ENCODE data around the gene QKI.
"Not testable (repeated sequence)": the region's sequence is repeated elsewhere in the genome, so short reads cannot be mapped to it uniquely, and the experiment has no call there.

Gene QKI

DNA sequence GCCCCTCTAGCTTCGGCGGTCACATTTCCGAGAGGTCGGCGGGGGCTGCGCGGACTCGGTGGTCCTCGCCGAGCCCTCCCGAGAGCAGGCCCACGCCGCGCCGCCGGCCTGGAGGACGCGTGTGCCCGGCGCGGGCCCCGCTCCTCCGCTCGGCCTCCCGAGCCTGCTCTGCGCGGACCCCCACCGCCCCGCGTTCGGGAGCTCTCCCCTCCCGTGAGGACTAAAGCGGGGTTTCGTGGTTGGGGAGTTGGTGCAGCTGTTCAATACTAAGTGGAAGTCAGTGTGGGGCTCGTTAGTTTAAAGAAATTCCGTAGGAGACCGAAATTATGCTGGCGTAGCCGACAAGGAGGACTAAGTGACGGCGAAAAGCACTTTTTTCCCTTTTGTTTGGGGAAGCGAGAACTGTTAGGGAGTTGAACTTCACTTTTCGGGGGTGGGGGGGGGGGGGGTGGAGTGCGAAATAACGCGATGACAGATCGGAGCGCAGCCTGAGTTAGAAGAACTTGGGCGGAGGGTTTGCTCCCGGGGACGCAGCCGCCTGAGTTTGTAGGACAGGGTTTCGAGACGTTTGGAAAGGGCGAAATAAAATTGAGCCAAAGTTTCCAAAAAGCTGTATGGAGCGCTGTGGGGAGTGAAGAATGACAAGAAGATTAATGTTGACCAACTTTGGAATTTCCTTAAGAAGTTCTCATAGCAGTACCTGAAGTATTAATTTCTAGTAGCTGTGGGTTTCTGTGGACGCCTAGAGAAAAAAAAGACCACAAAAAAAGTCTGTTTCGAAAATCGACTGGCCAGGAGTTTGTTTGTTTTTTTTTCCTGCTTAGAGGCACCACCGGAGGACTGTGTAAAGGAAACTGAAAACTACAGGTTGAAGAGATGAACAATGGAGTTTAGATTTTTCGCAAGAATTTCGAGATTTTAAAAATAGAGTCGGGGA is 1.4 kb downstream of the QKI start:
- DNase-seq, result peak; percentile 37 to 43

DNA sequence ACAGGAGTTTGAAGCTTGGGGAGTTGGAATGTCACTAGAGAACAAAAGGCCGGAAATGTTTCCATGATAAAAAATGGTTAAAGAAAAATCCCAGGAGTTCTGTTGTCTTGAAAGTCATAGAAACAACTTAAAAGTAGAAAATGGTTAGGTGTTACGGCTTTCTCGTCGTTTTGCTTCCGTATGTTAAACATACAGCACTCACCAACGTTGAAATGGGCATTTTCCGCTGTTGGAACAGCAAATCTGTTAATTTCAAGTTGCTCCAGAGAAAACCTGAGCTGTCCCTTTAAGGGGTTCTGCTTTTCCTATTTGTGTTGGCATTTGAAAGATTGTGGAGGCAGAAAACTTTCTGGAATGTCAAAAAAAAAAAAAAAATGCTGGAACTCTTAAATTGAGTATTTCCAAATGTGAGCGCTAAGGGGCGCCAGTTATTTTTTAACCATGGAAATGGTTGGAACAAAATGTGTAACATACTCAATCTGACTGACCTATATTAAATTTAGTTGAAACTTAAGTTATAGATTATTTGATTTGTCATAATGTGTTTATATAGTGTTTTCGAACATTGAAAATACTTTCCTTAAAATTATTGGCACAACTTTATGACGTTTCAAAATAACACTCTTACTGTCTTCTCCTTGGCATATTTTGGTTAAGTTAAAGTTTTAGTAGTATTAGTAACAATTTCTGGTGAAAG is 2.2 kb downstream of the QKI start:
- DNase-seq, result peak; percentile 65 to 81

DNA sequence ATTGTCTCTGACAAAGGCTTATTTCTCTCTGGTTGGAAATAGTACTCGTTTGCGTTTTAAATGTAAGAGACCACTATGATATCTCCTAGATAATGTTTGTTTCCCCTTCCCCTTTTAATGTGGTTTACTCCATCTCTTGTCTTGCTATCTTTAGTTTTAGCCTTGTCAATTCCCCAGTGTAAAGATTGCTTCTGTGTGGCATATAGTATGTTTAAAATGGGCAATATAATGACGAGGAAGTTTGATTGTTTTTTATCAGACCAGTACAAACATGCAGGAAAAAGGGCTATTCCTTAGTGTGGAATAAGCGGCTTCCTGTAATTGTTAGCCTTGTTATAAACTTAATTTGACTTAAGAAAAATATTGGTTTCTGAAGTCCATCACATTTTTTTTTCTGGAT is 3.1 kb downstream of the QKI start:
- DNase-seq, result no peak

DNA sequence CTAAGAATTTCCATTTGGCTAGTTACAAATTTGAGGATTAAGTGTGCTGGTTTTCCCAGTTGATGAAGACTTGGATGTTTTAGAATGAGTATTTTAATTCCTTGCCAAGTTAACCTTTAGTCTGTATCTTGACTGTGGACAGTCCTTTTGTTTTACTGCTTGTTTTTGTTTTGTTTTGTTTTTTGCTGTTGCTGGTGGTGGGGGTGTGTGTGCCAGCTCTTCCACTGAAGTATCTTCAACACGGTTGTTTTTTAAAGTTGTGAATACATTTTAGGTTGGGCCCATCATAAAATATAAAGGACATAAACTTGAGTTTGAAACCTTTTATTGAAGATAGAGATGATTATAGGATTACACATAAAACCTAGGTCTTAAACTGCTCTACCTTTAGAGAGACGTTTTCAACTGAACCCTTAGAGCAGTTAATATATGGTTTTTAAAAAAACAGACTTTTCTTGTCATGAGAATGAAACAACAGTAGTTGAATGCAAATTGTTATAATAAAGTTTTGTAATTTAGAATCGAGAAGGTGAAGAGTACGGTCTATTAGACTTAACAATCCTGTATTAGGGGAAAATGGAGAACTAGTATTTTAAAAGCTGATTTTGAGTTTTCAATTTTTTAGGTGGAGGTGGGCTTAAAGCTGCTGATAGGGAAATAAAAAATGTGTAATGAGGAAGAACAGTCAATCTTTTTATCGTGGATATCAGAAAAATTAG is 4.0 kb downstream of the QKI start:
- no peak for DNase-seq

DNA sequence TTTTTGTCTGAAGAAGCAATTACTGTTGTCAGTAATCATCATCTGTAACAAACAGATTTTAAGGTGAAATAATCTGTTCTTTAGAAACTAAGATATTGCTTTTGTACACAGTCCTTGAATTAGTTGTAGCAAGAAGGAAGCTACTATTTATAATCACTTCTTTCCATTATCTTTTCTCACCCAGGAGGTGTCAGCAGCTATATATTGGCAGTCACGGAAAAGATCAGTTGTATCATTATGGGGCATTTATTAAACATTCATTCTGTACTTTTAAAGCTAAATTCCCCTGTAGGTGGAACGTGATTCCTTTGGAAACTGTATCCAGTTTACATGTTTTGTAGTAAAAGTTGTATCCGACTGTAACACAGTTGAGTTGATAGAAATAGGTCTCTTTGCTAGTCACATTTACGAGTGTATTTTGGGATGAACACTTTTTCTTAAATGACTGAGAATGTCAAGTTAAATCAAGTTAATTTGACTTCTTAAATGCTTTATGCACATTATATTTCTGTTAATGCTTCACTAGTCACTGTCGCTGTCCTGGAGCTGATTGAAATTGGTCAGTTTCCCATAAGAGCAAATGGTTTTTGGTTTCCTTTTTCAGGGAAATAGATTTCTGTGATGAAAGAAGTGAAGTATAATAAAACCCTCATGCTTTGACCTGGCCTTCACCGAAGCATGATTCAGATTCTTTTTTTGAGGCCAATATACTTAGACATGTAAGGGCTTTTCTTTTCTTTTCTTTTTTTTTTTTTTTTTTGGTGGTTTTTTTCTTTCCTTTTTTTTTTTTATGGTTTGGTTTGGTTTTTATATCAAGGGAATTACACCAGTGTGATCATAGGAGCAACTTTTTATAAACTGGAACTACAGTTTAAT is 5.1 kb downstream of the QKI start:
- DNase-seq, result no peak

DNA sequence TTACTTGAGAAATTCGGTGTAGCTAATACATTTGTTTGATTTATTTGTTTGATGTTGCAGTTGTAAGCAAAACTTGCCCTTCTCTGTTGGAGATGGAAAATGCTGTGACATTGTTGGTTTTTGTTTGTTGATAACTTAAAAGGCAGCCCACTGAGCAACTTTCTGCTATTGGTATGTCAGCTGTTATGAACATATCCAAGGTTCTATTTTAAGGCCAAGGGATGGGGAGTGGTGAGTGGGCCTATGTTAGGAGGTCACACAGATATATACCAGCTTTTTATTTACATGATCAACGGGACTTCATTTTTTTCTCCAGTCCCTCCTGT is 5.7 kb downstream of the QKI start:
- no peak for DNase-seq

DNA sequence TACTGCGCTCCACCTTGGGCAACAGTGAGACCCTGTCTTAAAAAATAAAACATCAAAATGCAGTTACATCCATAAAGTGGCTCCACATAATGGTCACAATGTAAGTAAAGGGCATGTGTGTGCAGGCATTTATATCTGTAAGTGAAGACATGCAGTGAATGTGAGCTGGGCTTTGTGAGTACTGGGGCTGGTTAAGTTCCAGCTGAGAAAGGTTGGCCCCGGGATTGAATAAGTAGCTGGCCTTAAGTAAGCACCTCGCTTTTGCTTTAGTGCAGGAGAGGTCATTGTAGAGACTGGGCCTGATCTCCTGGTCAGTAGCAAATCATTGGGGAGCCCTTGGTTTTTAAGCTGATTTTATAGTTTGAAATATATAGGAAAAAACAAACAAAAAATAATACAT is 8.0 kb downstream of the QKI start:
- no peak for DNase-seq

DNA sequence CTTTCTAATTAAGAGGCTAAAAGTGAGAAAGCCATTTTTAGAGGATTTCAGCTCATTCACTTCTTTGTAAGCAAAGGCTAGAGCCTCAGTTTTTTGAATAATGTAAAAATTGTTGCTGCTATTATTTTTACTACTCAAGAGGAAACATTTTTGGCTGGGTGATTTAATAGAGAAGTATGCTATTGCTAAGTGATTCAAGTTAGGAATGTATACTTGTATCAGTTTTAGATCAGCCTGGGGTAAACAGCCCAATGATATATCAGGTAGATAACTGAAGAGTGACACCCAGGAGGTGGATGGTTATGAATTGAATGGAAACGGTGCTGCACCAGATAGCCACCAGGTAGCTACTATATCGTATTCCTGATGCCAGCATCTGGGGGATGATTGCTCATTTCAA is 9.2 kb downstream of the QKI start:
- no peak for DNase-seq

DNA sequence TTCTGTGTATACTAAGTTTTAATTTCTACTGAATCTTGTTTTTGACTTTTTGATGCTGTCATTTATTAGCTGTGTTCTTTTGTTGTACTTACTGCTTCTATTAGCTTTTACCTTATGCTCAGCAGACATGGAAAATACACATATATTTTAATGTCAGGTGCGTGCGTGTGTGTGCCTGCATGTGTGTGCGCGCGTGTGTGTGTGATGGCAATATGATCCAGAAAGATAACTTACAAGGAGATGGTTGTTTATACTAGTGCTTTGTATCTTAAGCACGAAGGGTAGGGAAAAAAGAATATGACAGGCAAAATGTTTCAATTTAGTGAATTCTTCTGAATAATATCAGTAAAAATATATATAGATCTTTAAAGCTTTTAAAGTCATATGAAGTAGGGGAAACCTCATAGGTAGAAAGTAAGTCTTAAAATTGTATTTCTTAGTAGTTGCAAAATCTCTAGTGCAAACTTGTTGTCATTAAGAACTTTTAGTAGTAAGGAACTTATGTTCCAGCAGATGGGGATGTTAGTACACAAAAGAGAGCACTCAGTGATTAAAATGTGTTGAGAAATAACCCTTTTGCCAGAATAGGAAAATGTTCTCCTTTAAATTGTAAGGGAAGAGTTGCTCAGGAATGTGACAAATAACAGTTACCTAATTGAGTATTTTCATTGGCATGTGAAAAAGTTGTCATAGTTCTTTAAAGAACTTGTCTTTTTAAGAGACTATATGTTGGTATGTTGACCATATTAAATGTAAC is 13.2 kb downstream of the QKI start:
- DNase-seq, result peak in 1 of 2 experiments; percentile 42

DNA sequence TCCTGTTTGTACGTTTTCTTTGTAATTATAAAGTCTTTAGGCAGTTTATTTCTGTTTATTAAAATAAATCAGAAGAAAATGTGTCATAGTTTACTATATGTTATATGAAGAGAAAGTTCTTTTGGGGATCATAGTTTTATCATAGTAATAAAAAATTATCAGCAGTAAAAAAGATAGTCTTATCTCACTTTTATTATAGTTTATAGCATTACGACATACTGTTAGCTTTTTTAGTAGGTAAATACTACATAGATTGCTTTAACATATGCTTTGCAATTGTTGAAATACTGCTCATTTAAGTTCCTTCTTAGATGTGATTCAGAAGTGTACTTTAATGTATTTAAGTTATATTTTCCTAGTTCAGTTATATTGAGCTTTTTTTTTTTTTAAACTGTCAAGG is 13.9 kb downstream of the QKI start:
- DNase-seq, result no peak

DNA sequence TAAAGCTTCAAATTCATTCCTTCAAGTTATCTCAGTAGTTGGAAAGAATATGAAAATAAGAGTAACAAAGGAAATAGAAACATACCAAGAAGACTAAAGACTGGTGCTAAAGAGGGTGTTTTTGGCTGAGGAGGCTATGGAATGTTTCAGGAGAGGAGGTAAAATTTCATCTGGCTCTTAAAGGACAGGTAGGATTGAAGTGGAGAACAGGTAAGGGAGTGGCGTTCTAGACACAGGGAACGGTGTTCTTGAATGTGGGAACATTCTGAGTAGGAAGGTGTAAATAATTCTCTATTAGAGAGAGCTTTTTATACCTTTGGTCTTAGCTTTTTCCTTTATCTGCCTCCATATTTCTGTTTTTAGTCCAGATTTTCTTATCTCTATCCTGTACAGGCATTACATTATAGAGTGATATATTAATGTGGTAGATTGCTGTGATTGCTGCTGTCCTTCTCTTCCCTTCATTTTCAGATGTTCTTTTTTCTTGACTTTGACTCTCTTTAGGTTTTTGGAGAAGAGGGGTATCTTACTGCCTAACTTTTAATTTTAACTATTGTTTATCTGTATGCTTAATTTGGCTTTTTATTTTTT is 15.4 kb downstream of the QKI start:
- DNase-seq, result no peak

DNA sequence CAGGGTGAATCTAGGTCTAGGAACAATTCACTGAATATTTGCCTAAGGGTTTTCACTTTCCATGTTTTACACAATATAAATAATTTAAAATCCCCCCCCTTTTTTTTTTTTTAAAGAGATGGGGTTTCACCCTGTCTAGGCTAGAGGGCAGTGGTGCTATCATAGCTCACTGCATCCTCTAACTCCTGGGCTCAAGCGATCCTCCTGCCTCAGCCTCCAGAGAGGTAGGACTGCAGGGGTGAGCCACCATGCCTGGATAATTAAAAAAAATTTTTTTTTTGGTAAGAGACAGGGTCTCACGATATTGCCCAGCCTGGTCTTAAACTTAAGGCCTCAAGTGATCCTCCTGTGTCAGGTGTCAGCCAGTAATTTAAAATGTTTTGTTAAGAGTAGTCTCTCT is 17.8 kb downstream of the QKI start:
- no peak for DNase-seq

DNA sequence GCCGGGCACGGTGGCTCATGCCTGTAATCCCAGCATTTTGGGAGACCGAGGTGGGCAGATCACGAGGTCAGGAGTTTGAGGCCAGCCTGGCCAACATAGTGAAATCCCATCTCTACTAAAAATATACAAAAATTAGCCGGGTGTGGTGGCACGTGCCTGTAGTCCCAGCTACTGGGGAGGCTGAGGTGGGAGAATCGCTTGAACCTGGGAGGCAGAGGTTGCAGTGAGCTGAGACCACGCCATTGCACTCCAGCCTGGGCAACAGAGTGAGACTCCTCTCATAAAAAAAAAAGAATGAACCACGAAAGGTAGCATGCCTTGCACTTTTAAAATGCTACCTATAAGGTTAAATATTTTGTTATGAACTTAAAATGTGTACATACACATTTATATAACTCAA is 19.0 kb downstream of the QKI start:
- not testable (repeated sequence) for DNase-seq

DNA sequence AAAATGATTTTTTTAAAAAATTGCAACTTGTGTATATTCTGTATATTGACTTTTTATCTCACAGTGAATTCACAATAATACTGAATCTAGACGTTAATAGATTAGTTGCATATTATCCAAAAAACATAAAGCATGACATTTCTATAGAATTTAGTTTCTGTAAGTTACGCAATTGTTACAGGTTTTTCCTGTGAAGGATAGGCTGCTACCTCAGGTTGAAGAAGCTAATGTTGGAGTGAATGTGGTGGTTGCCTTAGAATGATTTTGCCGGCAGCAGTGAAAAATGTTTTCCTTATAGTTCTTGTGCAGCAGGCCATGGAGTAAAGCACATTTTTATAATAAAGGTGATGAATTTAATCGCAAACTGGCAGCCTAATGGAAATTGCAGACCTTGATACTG is 20.5 kb downstream of the QKI start:
- no peak for DNase-seq

DNA sequence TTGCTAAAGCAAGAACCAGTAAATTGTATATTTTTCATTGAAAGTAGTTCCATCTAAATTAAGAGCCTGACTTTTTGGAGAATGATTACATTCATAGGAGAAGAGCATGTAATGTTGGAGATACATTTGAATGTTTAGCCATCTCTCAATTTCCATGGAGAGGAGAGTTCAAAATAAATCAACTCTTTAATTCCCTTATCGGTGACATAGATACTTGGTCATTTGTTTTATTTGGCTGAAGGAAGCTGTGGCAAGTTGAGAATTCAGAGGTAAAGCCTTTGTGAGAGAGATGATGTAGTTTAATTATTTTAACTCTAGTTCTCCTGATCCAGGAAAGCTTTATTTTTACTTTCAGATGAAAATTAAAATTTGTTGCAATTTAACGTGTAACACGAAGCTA is 22.3 kb downstream of the QKI start:
- DNase-seq, result no peak

DNA sequence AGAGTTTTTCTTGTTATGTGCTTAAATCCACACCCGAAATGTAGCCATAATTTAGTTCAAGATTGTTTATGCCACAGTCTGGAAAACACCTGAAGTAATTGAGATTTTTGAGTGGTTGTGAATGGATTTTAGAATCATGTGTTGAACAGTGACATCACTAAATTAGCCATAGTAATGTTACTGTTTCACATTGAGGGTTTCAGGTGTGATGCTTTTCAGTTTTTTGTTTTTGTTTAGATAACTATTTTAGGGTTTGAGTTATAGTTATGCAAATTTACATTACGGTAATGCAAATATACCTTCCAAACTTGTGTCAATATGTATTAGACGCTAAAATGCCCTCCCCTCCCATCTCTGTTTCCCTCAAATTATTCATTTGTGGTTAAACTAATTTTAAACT is 22.9 kb downstream of the QKI start:
- no peak for DNase-seq

DNA sequence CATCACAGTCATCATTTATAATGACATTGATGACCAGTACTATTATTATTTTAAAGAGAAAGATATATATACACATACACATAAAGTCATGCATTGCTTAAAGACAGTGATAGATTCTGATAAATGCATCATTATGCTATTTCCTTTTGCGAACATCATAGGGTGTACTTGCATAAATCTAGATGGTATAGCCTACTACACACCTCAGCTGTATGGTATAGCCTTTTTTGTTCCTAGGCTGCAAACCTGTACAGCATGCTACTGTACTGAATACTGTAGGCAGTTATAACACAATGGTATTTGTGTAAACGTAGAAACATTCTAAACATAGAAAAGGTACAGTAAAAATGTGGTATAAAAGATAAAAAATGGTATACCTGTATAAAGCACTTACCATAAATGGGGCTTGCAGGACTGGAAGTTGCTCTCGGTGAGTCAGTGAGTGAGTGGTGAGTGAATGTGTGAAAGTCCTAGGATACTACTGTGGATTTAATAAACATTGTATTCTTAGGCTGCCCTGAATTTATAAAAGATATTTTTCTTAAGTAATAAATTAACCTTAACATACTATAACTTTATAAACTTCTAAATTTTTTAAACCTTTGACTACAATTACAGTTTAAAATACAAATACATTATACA is 23.9 kb downstream of the QKI start:
- DNase-seq, result no peak

DNA sequence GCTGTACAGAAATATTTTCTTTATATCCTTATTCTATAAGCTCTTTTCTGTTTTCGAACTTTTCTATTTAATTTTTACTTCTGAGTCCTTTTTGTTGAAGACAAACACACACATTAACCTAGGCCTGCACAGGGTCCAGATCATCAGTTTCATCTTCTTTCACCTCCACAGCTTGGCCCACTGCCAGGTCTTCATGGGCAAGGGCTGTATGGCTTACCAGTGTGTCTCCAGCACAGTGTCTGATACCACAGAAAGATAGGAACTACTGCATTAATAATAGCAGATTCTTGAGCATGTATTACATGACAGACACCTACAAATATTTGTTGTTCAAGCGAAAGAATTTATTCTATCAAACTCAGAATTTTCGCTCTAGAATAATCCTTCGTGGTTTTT is 24.4 kb downstream of the QKI start:
- no peak for DNase-seq

DNA sequence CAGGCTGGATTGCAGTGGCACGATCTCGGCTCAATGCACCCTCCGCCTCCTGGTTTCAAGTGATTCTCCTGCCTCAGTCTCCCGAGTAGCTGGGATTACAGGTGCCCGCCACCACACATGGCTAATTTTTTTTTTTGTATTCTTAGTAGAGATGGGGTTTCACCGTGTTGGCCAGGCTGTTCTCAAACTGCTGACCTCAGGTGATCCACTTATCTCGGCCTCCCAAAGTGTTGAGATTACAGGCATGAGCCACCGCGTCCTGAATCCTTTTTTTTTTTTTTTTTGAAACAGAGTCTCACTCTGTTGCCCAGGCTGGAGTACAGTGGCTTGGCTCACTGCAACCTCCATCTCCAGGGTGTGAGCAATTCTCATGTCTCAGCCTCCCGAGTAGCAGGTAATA is 24.9 kb downstream of the QKI start:
- not testable (repeated sequence) for DNase-seq

DNA sequence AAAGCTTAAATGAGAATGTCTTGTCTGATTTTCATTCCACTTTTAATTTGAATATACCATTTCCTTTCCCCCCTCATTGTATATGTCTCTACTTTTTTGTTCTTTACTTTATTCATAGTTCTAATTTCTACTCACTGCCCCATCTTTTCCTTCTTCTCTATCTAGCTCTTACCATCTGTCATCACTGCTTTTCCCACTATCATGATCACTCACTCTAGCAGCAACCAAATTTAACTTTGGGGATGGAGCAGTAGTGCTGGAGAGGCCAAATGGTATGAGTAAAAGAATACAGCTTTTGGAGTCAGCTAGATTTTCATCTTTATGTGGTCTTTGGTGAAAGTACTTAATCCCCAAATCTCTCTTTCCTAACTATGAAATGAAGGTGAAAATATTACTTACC is 25.5 kb downstream of the QKI start:
- DNase-seq, result no peak

DNA sequence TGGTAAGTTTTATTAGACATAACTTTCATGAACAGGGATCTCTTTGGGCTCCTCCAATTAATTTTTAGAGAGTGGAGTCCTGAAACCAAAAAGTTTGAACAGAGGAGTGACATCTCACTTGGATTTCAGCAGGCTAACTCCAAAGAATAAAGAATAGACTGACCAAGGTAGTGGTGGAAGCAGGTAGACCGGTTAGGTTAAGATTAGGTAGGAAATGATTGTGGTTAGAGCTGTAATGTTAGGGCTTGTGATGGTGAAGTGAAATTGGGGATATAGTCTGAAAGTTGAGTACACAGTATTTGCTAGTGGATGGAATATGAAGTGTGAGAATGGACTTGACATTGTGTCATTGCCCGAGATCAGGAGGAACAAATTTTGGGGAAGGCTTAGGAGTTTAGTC is 27.8 kb downstream of the QKI start:
- DNase-seq, result no peak

Measured in SW 1271 (cell line).